Amniotic stem cell (primary cell): Measurements from ENCODE around the gene ZNF335.
"Not testable (repeated sequence)": the region's sequence is repeated elsewhere in the genome, so short reads cannot be mapped to it uniquely, and the experiment has no call there.

Source experiments
- DNase-seq: peaks from one replicate; lab custom pipeline; 2025; lab: John Stamatoyannopoulos, UW

The ZNF335 gene

DNA sequence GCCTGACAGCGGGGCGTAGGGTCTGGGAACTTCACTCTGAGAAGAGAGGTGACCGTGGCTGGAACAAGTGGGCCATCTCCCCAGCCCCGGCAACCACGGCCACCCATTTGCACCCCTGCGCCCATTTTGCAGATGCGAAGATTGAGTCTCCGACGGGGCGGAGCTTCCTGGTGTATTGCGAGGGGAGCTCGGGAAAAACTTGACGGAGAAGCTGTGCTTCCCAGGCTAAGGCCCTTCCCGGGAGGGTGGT is 653 bp downstream of the ZNF335 start:
- no peak for DNase-seq

DNA sequence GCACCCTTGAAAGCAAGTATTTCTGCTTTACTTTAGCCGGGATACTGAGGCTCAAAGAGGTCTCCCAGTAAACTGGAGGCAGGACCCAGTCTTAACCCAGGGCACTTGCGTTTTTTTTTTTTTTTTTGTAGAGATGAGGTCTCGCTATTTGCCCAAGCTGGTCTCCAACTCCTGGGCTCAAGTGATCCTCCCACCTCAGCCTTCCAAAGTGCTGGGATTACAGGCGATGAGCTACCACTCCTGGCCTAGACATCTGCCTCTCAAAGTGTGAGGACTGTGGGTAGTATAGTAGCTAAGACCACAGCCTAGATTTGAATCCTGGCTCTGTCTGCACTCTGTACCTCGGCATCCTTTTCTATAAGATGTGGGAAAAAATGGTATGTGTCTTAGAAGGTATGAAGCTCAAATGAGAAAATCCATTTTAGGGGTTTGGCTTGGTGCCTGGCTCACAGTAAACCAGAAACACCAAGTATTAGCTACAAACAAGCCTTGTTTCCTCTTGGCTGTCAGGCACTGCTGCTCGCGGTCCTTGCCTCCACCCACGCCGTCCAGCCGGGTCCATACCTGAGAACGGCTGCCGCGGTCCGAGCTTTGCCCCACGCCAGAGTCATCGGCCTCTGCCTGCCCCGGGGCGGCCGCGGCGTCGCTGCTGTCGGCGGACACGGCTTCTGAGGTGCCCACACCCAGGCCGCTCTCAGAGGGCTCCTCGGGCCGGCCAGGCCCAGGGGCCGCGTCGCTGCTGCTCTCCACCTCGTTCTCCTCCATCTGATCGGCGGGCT is 1.2 kb downstream of the ZNF335 start:
- no peak for DNase-seq

DNA sequence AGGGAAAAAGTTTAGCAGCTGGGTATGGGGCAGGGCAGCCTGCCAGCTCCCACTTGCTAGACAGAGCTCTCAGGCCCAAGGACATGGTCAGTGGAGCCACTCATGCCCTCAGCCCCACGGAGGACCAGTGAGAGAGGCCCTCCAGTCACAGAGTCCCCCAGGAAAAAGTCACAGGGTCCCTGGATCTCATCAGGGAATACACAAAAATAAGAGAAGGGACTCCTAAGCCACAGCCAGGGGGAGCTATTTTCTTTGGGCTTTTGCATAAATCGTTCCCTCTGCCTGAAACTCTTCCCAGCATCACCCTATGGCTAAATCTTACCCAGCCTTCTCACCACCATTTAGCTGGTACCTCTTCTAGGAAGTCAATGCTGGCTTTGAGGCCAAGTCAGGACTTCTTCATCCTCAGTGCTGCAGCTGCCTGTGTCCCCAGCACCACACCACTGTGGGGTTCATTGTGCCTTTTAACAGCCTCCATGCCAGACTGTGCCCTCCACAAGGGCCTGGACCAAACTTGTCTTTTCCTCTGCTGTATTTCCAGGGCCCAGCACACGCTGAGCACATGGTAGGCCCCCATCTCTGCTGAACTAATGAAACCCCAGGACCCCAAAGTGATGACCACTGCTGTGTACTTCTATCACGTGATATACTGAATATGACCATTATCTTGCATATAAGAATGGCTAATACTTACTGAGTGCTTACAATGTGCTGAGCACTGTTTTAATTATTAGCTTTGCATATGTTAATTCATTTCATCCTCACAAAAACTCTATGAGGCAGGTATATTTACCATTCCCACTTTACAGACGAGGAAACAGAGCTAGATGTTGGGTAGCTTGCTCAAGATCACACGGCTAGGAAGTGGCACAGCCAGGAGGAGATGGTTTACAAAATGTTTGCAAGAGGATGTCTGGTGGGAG is 2.0 kb downstream of the ZNF335 start:
- DNase-seq, result no peak

DNA sequence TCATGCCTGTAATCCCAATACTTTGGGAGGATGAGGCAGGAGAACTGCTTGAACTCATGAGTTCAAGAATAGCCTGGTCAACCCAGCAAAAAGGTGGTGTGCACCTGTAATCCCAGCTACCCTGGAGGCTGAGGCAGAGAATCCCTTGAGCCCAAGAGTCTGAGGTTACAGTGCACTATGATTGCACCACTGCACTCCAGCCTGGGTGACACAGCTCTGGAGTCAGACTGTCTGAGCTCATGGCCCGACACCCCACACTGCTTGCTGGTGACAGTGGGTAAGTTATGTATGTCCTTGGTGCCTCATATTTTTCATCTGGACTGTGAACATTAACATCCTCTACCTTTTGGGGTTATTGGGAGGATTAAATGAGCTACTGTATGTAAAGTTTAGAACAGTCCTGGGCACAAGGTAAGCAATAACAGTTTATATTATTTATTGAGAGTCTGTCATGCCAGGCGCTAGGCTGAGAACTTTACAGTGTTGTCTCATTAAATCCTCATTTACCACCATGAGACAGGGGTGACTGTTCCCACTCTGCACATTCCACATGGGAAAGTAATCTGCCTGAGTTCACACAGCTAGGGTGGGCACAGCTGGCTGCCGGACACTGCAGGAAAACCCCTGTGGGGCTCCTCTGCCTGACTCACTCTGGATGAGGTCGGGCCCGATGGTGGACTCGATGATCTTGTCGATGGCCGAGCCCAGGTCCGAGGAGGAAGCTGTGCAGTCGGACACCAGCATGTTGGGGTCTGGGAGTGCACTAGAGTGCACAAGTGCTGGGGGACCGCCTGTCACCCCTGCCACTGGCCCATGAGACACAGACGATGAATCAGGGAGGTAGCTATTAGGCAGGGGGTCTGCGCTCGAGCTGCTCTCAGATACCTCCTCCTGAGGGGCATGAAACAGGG is 2.9 kb downstream of the ZNF335 start:
- no peak for DNase-seq

DNA sequence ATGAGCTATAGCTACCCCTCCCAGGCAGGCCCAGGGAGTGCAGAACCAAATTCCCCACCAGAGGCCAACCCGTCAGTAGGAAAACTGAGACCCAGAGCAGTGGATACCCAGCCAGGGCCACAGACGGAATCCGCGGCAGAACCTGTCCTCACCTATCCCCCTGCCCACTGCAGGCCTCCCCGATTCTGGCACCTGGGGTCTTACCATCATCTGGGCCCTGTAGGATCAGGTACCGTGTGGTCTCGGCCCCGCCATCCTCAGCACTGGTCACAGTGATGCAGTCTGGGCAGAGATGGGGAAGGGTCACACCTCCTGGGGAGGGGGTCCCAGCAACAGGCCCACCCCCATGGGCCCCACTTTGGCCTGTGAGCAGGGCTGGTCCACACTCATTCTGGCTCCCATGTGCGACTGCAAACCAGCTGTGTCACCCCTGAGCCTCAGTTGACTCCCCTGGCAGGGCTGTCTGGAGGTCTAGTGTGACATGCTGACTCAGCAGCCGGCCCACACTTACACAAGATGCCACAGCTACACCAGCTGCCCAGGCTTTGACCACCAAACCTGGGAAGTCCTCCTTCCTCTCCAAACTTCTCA is 3.8 kb downstream of the ZNF335 start:
- no peak for DNase-seq

DNA sequence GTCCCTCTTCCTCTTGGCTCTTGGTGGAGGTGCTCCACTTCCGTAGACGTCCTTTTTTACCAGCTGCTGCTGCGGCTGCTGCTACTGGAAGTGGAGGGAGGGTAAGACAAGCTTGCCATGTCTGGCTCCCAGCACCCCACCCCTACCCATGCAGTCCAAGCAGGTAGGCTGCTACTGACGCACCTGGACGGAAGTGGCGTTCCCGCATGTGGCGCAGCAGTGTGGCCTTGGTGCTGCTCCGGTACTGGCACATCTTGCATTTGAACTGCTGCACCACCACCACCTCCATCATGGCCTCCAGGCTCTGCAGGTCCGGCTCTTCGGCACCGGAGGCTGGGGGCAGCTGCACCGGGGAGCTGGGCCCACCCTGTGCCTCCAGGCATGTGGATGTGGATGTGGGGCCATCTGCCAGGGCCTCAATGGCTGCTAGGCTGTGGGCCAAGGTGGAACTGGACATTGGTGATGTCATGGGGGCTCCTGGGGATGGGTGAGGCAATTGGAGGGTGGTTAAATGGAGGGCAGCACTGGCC is 4.4 kb downstream of the ZNF335 start:
- DNase-seq, result no peak

DNA sequence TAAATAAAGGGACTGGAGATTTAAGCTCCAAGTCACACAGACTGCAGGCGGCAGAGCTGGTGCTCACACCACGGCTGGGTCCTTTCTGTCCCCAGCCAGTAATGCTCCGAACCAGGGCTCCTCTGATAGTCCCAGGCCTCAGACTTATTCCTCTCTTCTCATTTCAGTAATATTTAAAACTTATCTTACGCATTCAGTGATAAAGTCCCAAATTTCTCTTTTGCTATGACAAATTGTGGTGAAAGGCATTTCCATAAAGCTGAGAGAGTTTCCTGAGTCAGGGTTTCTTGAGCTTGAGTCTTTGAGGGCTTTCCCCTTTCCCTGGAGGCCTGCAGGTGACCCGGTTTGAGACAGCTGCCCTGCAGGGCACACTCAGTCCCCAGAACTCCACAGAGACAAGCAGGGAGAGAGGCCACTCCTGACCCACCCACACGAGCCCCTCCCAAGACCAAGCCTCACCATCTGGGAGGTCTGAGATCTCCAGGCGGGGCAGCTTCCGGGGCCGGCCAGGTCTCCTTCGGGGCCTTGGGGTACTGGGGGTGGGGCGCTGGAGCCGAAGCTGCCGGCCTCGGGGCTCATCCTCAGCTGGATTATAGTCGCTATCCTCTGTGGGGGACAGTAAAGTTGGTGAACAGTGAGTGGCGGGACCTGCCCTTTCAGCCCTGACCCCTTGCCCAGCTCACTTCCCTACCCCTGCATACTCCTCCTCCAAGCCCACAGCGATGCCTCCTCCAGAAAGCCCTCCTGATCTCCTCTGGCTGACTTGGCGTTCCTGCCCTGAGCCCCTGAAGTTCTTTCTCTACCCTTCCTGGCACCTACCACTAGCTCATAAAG is 6.6 kb downstream of the ZNF335 start:
- no peak for DNase-seq

DNA sequence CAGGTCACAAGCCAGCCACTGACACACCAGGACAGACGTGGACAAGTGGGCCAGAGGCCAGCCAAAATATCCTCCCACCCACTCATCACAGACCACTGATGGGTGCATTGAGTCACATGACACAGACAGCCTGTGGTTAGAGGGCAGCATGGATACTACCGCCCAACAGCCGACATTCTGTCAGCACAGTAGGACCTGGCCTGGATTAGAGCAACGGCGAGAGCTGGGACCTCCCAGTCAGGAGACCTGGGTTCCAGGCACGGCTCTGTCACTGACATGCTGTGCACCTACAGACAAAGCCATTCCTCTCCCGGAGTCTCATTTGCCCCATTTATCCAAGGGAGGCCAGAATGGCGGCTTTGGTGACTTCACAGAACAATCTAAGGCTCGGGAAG is 8.0 kb downstream of the ZNF335 start:
- no peak for DNase-seq

DNA sequence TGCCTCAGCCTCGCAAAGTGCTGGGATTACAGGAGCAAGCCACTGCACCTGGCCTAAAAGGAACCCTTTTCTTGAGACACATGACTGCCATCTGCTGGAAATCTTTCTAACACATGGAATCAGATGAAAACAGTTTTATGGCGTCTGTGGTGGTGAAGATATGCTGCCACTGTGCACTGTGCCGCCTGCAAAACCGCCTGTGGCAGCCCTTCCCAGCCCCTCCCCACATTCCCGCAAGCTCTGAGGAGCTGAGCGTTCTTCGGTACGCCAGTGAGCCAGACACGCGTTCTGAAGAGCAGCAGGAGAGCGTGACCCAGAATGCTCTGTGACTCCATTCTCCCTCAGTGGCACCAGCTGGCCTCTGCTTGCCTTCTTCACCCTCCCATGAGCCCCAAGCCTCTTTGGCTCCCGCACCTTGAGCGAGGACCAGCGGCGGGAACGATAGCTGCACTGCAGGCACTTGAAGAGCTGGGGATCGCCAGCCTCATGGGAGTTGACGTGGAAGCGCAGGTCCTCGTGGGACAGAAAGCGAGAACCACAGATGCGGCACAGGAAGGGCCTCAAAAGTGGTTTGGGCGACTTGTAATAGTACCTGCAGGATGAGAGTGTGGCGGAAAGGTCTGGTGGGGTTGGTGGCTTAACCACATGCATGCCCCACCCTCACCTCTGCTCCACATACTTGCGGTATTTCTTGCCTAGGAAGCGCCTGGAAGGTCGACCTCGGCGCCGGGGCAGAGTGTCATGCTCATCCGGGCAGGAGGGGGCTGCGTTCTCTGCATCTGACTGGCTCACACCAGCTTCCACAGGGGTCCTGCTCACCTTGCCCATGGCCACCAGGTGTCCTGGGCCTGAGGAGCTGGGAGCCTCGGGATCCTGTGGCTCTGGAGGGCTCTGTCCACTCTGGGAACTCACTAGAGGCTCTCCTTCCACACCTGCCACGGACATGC is 8.7 kb downstream of the ZNF335 start:
- no peak for DNase-seq

DNA sequence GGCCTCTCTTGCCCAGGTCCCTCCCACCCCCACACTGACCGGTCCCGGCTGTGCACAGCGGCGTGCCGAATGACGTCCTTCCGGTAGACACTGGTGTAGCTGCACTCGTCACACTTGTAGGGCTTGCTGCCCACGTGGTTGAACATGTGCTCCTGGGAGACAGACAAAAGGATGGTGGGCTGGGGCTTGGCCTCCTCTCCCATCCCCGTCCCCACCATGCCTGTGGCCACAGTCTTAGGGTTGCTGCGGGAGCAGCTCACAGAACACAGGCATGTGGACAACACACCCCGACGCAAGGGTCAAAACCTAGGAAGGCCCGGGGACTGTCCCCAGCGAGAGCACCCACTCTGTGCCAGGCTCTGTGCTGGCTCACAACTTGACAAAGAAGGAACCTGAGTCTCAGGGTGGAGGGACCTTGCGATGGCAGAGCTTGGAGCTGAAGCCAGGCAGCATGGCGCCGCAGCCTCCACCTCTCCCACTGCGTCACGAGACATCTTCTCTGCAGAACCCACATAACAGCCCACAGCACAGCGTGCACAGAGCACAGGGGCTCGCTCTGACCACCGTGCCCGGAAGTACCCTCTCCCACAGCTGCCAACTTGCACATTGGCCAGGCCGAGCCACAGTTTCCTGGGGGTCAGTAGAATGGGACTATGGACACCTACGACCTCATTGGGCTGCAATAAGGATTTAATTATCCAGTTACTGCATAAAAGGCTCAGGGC is 9.8 kb downstream of the ZNF335 start:
- DNase-seq, result no peak

DNA sequence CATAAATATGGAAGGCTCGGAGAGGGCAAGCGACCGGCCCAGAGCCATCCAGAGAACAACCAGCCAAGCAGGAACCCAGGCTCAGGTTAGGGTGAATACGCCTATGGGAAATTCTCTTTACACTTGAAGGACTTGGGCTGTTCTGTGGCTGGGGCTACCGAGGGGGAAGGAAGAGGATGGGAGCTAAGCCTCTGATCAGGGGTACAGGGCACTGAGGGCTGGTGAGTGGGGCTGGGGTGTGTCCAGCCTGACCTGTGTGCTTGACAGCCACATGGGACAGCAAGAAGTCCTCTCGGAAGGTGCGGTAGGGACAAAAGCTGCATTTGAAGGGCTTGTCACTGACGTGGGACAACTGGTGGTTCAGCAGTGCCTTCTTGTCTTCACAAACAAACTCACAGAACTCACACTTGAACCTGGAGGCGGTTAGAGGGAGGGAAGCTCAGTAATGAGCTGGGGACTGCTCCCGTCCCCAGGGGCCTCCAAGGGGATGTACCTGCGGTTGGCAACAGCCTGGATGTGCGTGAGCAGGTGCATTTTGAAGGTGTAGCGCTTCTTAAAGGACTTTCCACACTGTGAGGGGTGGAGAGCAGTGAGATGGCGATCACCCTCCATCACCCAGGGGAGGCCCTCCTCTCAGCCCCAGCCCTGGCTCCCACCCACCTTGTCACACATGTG is 11.9 kb downstream of the ZNF335 start:
- DNase-seq, result no peak

DNA sequence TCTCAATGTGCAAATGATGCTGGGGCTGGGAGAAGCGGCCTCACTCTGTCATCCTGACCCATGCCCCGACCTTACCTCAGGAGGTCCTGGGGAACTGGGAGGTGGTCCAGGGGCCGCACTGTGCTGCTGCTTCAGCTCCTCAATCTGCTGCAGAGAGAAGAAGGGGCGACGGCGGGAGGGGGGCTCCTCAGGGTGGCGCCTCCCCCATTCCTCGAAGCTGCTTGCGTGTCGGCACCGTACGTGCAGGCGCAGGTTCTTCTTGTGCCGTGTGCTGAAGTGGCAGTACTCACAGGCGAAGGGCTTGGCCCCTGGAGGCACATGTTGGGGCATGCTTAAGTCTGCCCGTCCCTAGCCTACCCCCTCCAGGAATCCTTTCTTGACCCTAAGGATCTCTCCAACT is 12.9 kb downstream of the ZNF335 start:
- DNase-seq, result no peak

DNA sequence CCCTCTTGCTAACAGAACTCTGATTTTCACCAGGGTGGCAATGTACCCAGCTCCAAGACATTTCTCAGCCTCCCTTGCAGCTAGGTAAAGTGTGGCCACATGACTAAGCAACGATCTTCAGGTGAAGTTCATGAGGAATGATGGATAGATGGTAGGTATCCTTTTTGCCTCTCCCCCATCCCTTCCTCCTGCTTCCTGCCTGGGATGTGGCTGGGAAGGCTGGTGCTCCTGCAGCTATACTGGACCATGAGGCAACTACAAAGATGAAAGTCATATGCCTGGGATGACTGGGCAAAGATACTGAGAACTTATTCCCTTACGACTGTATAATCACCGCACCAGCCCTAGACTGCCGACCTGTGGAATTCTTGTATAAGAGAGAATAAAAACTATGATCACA is 13.4 kb downstream of the ZNF335 start:
- no peak for DNase-seq

DNA sequence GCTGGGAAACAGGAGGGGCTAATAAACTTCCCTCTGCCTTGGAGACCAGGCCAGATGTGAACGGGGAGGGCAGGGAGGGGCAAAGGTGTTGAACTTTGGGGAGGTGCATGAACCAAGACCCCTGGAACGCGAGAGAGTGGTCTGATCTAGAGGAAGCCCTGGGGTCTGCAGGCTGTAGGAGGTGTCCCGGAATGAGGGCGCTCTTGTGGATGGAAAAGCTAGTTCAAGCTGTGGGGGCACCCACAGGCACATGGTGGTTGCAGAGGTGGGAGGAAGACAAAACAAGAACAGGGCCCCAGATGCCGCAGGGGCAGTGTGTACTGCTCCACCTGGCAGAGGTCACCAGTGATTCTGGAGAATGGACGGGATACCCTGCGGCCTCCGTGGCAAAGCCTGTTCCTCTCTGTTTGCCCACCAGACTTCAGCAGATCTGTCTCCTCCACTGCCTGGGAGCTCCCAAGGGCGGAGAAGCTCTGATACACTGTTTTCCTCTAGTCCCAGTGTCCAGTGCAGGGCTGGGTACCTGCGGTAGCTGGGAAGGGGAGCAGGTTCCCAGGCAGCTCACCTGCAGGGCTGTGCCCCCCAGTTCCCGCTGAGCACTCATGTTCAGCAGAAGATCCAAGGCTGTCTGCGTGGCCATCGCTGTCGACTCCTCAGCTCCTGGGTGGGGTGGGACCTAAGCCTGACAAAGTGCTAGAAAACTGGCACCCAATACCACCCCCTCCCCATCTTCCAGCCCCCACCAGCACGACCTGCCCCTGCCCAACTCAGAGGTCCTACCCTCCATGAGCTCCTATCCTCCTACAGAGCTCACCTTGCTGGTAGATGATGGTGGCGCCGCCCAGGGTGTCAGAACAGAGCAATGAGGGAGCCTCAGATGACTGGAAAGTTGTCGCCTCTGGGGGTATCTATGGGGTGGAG is 14.7 kb downstream of the ZNF335 start:
- DNase-seq, result no peak

DNA sequence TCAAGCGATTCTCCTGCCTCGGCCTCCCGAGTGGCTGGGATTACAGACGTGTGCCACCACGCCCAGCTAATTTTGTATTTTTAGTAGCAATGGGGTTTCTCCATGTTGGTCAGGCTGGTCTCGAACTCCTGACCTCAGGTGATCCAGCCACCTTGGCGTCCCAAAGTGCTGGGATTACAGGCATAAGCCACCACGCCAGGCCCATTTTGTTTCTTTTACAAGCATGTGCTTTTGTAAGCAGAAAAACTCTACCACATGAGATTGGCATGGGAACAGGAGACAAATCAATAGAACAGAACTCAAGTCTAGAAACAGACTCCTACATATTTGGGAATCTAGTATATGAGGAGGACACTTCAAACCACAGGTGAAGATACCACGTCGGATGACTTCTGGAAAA is 15.7 kb downstream of the ZNF335 start:
- DNase-seq, result not testable (repeated sequence)

DNA sequence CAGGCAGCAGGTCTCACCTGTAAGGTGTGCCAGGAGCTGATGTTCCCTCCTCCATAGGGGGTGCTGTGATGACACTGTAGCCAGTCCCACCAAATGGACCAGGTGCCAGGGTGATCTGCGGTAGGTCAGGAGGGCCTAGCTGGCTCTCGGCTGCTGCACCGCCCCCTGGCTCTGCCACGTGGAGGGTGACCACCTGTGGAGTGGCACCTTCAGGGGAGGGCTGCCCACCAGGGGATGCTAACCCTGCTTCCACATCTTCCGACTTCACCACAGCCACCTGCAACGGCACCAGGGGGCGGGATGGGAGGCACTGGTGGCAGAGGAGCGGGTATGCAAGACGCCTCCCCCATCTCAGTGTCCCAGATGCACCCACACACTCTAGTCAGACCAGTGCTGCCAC is 18.3 kb downstream of the ZNF335 start:
- DNase-seq, result no peak

DNA sequence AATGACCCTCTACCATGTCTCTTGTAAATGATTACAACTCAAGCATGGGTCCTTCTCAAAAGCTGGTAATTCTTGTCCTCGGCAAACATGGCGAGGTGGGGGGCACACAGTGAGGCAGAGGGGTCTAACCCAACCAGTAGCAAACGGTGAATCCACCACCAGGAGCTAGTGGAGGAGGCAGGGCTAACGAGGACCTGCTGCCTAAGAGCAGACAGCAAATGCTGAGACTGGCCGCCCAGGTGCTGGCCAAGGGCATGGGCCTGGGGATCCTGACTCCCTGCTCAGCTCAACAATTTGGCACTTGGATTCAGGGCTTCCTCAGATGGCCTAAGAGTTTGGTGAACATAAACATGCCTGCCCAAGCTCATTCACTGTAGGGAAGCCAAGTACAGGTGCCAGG is 19.1 kb downstream of the ZNF335 start:
- no peak for DNase-seq
